Left renal cortex interstitium (tissue), 4 donors: Measurements from ENCODE around the gene NXN. TPM values are rescaled to one million over a fixed set of nuclear protein-coding genes. Genes with fewer than 3 reads are reported as not detected.
"Not testable (repeated sequence)": the region's sequence is repeated elsewhere in the genome, so short reads cannot be mapped to it uniquely, and the experiment has no call there.

Experiments
- DNase-seq, 4 donors: peaks; one replicate each; pipeline ENCODE4 v3.0.0-alpha.2; 2013; ENCODE audit warnings: low read depth in 4 of 4, low spot score in 2 of 4, missing footprints in 1 of 4
- polyA plus RNA-seq, 4 donors: library from polyadenylated mRNA; unstranded; fragments of 120-200 nt; gene quantifications; one replicate each; pipeline ENCODE4 v1.2.1, GENCODE V29; 2013; ENCODE audit not compliant: insufficient read length in 4 of 4

NXN gene
- polyA plus RNA-seq, 4 donors, result 31.7 to 43.7 (median 39.7) TPM

GRCh38 chr17:924711-925475 lies 54.7 kb downstream of the NXN start:
- DNase-seq, result no peak

- DNase-seq, result not testable (repeated sequence)
Observed at GRCh38 chr17:924306-924705, 55.3 kb downstream of the NXN start.

- no peak for DNase-seq
Observed at GRCh38 chr17:923633-924032, 55.9 kb downstream of the NXN start.

GRCh38 chr17:921161-921560 lies 58.4 kb downstream of the NXN start:
- DNase-seq, result no peak

- DNase-seq, result no peak
Observed at GRCh38 chr17:920190-920589, 59.4 kb downstream of the NXN start.

GRCh38 chr17:917941-918740 lies 61.4 kb downstream of the NXN start:
- DNase-seq, result no peak

- DNase-seq, result no peak
Observed at GRCh38 chr17:917391-917811, 62.2 kb downstream of the NXN start.

GRCh38 chr17:916315-916714 lies 63.3 kb downstream of the NXN start:
- no peak for DNase-seq

- DNase-seq, result no peak
Observed at GRCh38 chr17:915538-916201, 63.9 kb downstream of the NXN start.

GRCh38 chr17:914561-914960 lies 65.0 kb downstream of the NXN start:
- DNase-seq, result no peak

- no peak for DNase-seq
Observed at GRCh38 chr17:913207-913606, 66.4 kb downstream of the NXN start.

- no peak for DNase-seq
Observed at GRCh38 chr17:909642-910323, 69.8 kb downstream of the NXN start.

- DNase-seq, result no peak
Observed at GRCh38 chr17:907725-908124, 71.9 kb downstream of the NXN start.

GRCh38 chr17:905708-906107 lies 73.9 kb downstream of the NXN start:
- not testable (repeated sequence) for DNase-seq

GRCh38 chr17:903691-904481 lies 75.7 kb downstream of the NXN start:
- no peak for DNase-seq

GRCh38 chr17:902463-902862 lies 77.1 kb downstream of the NXN start:
- no peak for DNase-seq

GRCh38 chr17:901964-902363 lies 77.6 kb downstream of the NXN start:
- DNase-seq, result no peak

- DNase-seq, result no peak
Observed at GRCh38 chr17:901191-901950, 78.2 kb downstream of the NXN start.

GRCh38 chr17:900336-900934 lies 79.1 kb downstream of the NXN start:
- no peak for DNase-seq
